ENCODE results near the gene PAM. TPM values are rescaled to one million over a fixed set of nuclear protein-coding genes. Genes with fewer than 3 reads are reported as not detected.

PAM gene
- total RNA-seq, 1 donor from 2014 or later = 136 TPM

DNA sequence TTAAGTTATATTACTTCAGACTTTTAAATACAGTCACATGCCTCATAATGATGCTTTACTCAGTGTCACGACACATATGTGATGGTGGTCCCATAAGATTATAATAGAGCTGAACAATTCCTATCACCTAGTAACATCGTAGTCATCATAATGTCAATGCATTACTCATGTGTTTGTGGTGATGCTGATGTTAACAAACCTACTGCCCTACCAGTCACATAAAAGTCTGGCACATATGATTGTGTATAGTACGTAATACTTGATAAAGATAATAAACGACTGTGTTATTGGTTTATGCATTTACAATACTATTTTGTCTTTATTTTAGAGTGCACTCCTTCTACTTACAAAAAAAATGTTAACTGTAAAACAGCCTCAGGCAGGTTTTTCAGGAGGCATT lies 103.7 kb downstream of the PAM start:
- DNase-seq (ENCODE audit: extremely low spot score in 2 of 2) = no peak
- TF ChIP-seq POLR2AphosphoS5 (IDR thresholded peaks at IDR 0.05; ENCODE audit: insufficient read depth in 1 of 2, low read depth in 1 of 2) (no peak), POLR2A (IDR thresholded peaks at IDR 0.05) (no peak)
- TF ChIP-seq, protein P1, sequence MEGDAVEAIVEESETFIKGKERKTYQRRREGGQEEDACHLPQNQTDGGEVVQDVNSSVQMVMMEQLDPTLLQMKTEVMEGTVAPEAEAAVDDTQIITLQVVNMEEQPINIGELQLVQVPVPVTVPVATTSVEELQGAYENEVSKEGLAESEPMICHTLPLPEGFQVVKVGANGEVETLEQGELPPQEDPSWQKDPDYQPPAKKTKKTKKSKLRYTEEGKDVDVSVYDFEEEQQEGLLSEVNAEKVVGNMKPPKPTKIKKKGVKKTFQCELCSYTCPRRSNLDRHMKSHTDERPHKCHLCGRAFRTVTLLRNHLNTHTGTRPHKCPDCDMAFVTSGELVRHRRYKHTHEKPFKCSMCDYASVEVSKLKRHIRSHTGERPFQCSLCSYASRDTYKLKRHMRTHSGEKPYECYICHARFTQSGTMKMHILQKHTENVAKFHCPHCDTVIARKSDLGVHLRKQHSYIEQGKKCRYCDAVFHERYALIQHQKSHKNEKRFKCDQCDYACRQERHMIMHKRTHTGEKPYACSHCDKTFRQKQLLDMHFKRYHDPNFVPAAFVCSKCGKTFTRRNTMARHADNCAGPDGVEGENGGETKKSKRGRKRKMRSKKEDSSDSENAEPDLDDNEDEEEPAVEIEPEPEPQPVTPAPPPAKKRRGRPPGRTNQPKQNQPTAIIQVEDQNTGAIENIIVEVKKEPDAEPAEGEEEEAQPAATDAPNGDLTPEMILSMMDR (IDR thresholded peaks at IDR 0.05) = no peak
- Histone ChIP-seq H3K4me3 (no peak overlapping the region), H3K27me3 (no peaks in the 10 kb centered on the region), H3K4me1 (peaks cover 18% of the 10 kb centered on the region), H3K36me3 (no peaks in the 10 kb centered on the region), H3K9me3 (no peaks in the 10 kb centered on the region), H3K27ac (no peak overlapping the region)
- intact Hi-C loops (cut with DNase I) = no loop called here

DNA sequence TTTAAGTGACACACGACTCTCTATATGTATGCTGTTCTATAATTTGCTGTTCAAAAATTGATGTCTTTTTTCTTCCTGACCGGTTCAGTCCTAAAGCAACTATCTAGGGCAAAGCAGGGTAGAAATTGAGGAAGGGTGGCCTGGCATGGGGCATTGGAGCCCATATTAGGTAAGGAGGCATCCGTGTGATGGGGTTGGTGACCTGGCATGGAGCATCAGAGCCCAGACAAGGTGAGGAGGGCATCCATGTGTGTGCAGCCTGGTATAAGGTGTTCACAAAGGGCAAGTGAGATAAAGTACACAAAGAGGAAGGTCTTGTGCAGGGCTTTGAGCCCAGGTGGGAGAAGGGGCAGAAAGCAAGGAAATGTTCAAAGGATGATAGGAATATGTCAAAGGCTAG lies 104.9 kb downstream of the PAM start:
- no peaks in the 10 kb centered on the region for H3K27me3 ChIP-seq
- H3K4me3 ChIP-seq = no peak overlapping the region
- no peaks in the 10 kb centered on the region for H3K36me3 ChIP-seq
- DNase-seq (ENCODE audit: extremely low spot score in 2 of 2) = no peak
- H3K4me1 ChIP-seq = peaks cover 28% of the 10 kb centered on the region
- TF ChIP-seq POLR2AphosphoS5 (IDR thresholded peaks at IDR 0.05; ENCODE audit: insufficient read depth in 1 of 2, low read depth in 1 of 2) = no peak
- intact Hi-C loops (cut with DNase I) = no loop called here
- no peak overlapping the region for H3K27ac ChIP-seq
- H3K9me3 ChIP-seq = no peaks in the 10 kb centered on the region

DNA sequence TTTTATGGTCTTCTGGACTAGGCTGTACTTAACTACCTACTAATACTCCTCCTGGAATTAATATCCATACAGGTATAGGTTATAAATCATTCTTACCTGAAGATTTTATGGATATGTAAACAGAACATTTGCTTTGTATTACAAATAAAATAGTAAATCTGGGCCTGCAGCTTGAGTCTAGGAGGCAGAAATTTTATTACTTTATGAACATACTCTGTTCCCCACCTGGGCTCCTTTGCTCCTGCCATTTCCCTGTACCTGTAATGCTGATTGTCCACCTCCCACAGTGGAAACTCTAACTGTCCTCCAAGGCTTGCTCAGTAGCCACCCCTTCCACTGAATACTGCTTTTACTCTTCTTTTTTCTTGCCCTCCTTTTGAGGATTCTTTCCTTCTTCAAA lies 108.0 kb downstream of the PAM start:
- Histone ChIP-seq H3K27ac (peak overlapping the region; percentile 25), H3K4me1 (peaks cover 43% of the 10 kb centered on the region), H3K4me3 (no peak overlapping the region), H3K27me3 (no peaks in the 10 kb centered on the region), H3K36me3 (no peaks in the 10 kb centered on the region), H3K9me3 (no peaks in the 10 kb centered on the region)
- no peak for DNase-seq (ENCODE audit: extremely low spot score in 2 of 2)
- intact Hi-C loops (cut with DNase I) = no loop called here
- no peak for TF ChIP-seq POLR2A (IDR thresholded peaks at IDR 0.05)
- no peak for TF ChIP-seq POLR2AphosphoS5 (IDR thresholded peaks at IDR 0.05; ENCODE audit: insufficient read depth in 1 of 2, low read depth in 1 of 2)
- TF ChIP-seq, protein P1 (IDR thresholded peaks at IDR 0.05) = no peak

DNA sequence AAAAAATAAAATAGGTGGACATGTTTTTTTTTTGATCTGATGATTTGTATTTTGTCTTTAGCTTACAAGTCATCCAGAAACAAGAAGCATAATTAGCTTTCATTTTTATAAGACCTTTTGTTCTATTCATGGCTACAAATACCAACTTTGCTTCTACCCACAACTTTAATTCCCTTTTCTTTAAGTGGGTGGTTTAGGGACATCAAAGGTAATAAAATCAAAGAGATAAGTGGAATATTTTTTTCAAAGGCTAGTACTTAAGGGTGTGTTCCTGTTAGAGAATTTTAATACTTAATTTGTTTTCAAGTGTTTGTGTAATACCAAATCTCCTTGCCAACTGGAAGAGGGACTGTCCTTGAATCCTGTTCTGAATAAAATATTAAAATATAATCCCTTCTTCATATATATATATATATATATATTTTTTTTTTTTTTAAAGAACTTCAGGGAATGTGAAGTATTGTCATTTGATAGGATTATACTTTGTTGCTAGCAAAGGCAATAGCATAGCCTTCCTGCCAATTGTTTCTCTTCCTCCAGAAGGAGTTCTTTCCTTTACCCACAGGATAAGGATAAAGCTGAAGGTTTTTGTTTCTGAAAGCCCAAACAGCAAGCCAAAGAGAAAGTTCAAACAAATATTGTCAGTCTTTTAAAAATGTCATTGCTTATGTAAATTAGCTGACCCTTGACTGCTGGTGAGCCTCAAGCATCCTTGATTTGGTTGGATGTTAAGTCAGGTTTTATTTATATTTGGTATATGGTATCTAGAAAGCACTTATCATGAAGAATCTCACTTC lies 108.9 kb downstream of the PAM start:
- Histone ChIP-seq H3K4me3 (peak overlapping the region in 1 of 2 donors; percentile 57), H3K27ac (peak overlapping the region; percentile 88), H3K36me3 (no peaks in the 10 kb centered on the region), H3K27me3 (no peaks in the 10 kb centered on the region), H3K4me1 (peaks cover 52% of the 10 kb centered on the region), H3K9me3 (no peaks in the 10 kb centered on the region)
- intact Hi-C loops (cut with DNase I) = no loop called here
- TF ChIP-seq POLR2AphosphoS5 (IDR thresholded peaks at IDR 0.05; ENCODE audit: insufficient read depth in 1 of 2, low read depth in 1 of 2) (no peak), POLR2A (IDR thresholded peaks at IDR 0.05) (no peak)
- TF ChIP-seq, protein P1 (IDR thresholded peaks at IDR 0.05) = no peak
- no peak for DNase-seq (ENCODE audit: extremely low spot score in 2 of 2)

DNA sequence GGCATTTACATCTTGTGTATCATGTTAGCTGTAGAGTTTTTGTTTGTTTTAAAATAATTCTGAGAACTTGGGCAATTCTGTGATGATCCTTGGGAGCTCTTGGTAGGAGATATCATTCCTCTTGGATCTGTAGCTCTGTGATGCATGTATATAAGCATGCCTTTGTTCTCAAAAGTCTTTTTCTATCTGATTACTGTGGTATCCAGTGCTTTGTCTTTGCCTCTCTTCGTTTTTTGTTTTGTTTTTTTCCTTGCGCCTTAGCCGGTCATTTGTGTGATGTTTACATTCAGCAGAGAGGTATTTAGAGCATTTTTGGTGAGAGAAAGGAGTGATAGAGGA lies 110.0 kb downstream of the PAM start:
- intact Hi-C loops (cut with DNase I) = no loop called here
- Histone ChIP-seq H3K4me1 (peaks cover 53% of the 10 kb centered on the region), H3K4me3 (peak overlapping the region; percentile 57 to 77)

More for the DNA sequence above, 110.0 kb downstream of the PAM start:
- Histone ChIP-seq H3K27me3 (no peaks in the 10 kb centered on the region), H3K27ac (peak overlapping the region; percentile 88), H3K36me3 (no peaks in the 10 kb centered on the region), H3K9me3 (no peaks in the 10 kb centered on the region)
- DNase-seq (ENCODE audit: extremely low spot score in 2 of 2) = no peak
- TF ChIP-seq POLR2A (IDR thresholded peaks at IDR 0.05) (no peak), POLR2AphosphoS5 (IDR thresholded peaks at IDR 0.05; ENCODE audit: insufficient read depth in 1 of 2, low read depth in 1 of 2) (no peak)
- TF ChIP-seq, protein P1 (IDR thresholded peaks at IDR 0.05) = no peak
